Left colon (tissue), 2 donors: ENCODE measurements around the gene BSND. TPM values are rescaled to one million over a fixed set of nuclear protein-coding genes. Genes with fewer than 3 reads are reported as not detected.

Experiments used
- ATAC-seq: fragments of 200-7000 bp; cut with Tn5 transposase; one replicate; pipeline ENCODE4 v1.9.1; 2020; ENCODE audit warnings: mild to moderate bottlenecking, moderate library complexity
- DNase-seq, 2 donors: peaks; one replicate each; pipeline ENCODE4 v3.0.0-alpha.2; 2020
- intact Hi-C, 2 donors: fragments of 100-400 bp; cut with DNase I in 1 of 2; cut with micrococcal nuclease in 1 of 2; formaldehyde crosslinking; loops; one replicate each; pipeline versions ENCODE4 v1.11.2 to v1.14.0; 2022; cut with DNase I, micrococcal nuclease
- total RNA-seq, 2 donors: library from RNA; stranded (reverse); fragmentation: NEBNext Ultra II Directional; extraction: Animal tissue kit (Norgen Biotek cat#: 25700); gene quantifications; one replicate each; pipeline ENCODE4 v1.2.1, GENCODE V29; 2021
- donor health status: DM: no; HTN: no; CAD: no.
- donor health status: DM: yes; HTN: yes; CAD: no.

BSND gene
- total RNA-seq, 2 donors from 2014 or later: not detected

DNA sequence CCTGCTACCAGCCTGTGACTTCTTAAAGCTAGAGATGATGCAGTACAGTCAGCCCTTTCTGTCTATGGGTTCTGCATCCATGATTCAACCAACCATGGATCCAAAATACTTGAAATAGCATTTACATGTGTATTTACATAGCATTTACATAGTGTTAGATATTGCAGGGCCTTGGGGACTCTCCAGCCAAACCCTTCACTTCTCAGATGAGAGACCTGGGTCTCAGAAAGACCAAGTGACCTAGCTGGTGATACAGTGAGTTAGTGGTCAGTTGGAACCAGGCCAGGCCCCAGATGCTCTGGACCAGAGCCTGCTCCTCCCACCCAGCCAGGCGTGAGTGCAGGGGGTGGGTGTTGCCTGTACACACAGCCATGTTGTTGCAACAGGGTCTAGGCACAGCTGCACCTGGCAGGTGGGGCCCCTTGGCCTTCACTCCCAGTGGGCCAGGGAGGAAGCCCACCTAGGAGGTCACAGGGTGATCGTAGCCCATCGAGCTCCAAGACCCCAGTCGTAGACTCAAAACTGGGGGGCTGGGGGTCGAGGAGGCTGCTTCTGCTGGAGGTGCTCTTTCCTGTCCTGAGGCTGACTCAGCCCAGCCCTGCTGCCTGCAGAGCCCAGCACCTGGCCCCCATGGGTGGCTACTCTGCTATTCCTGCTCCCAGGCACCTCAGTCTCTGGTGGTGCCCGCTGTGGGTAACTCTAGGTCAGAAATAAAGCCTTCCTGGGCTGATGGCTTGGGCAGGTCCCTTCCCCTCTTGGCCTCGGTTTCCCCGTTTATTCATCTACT is 10.6 kb upstream of the BSND start:
- intact Hi-C loops: no loop called here
- ATAC-seq (no peak), DNase-seq (no peak)

DNA sequence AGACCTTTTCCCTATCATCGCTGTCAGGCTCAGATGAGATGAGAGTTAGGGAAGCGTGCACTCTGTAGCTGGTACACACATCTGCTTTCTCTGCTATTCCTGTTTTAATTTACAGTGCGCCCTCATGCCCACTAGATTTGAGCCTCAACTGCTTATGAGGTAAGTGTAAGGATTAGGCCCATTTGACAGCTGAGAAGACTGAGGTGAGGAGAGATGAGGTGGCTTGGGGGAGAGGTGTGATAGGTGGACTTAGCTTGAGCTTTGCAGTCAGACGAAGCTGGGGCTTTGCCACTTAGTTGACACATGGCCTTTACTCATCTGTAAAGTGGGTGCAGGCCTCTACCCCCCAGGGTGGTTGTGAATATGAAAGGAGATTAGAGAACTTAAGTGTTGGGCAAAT is 9.8 kb upstream of the BSND start:
- intact Hi-C loops: no loop called here
- ATAC-seq (no peak), DNase-seq (no peak)

DNA sequence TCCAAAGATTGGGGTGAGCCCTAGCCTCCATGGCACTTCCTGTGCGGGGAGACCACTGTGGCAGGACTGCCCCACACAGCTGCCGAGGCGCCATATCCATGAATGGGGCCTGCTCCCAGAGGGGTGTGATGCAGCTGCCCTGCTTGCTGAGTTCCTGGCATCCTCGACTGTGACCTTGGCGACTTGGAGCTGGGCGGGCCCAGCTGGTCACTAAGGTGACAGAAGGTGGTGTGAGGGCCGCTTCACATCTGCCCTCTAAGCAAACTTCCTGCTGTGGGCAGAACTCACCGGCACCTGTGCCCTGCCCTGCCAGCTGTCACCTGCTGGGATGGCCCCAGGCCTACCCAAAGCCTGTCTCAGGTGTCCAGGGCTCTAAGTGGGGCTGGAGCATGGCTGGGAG is 9.3 kb upstream of the BSND start:
- ATAC-seq: peak; percentile 94
- intact Hi-C loops: no loop called here
- peak; percentile 72 to 82 for DNase-seq

DNA sequence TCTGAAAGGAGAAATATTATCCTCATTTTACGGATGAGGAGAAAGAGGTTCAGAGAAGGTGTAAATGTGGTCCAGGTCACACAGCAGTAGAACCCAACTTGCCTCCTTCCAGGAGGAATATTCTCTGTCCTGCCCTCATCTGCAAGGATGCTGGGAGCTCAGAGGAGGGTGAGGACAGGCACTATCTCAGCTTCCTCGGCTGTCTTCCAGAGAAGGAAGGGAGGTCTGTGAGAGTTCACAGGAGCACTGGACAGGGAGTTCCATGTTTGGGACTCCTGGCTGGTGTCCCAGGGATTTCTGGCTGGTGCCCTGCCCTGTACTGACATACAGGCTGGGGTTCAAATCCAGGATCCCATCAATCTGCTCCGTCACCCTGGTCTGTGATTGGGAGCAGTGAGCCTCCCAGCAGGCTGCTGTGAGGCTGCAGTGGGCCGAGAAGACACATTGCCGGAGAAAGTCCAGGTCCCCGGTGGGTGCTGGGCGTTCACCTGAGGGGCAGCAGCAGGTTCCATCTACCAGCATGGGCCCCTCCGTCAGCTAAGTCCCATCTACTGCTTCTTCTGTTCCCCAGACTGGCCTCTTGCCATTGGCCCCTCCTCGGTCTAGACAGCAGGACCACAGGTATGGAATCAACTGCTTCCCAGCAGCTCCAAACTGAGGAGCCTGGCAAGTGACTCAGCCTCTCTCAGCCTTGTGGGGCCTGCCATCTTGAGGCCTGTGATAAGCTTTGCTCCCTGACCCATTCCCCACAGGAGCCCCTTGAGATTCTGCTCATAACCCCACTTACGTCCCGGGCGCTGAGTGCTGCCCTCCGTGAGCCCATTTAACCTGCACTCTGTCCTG is 8.5 kb upstream of the BSND start:
- ATAC-seq (peak; percentile 14), DNase-seq (no peak)
- intact Hi-C loops: no loop called here

DNA sequence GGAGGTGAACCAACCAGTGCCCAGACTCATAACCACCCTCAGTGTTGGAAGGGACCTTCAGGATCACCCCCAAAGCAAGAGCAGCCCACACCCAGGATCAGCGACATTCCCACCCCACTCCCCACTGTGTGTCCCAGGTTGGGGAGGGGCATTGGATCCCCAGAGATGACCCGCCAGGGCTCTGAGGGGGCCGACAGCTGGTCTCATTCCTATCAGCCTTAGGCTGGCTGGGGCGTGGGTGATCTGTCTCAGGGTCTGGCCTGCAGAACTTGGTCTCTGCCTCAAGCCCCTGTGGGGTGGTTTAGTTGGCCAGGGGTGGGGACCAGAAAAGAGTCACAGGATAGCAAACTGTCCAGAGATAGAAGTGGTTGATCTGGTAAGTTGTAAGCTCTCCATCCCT is 7.8 kb upstream of the BSND start:
- DNase-seq (no peak), ATAC-seq (no peak)
- intact Hi-C loops: no loop called here

DNA sequence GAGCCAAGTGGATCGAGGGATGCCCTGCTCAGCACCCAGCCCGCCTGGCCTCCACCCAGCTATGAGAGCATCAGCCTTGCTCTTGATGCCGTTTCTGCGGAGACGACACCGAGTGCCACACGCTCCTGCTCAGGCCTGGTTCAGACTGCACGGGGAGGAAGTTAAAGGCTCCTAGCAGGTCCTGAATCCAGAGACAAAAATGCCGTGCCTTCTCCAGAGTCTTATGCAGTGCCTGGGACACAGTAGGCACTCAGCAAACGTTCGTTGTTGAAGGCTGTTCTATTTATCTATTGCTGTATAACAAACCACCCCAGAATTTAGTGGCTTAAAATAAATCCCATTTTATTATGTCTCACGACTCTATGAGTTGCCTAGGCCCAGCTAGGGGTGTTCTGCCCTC is 6.8 kb upstream of the BSND start:
- intact Hi-C loops: no loop called here
- ATAC-seq (no peak), DNase-seq (no peak)

DNA sequence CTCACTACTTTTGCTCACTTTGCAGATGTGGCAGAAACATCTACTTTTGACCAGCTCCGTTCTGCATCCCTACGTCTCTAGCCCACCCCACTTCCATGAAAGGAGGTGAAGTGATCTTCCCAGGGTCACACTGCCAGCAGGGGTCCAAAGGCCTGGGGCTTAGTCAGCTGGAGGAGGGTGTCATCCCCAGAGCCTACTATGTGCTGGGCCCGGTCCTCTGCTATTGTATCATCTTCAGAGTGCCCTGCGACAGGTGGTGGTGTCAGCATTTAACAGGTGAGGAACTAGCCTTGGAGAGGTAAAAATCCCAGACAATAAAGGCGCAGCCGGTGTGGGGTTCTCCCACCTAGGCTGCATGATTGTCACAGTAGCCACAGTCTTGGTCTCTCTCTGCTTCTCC is 5.6 kb upstream of the BSND start:
- intact Hi-C loops: no loop called here
- DNase-seq (no peak), ATAC-seq (no peak)

DNA sequence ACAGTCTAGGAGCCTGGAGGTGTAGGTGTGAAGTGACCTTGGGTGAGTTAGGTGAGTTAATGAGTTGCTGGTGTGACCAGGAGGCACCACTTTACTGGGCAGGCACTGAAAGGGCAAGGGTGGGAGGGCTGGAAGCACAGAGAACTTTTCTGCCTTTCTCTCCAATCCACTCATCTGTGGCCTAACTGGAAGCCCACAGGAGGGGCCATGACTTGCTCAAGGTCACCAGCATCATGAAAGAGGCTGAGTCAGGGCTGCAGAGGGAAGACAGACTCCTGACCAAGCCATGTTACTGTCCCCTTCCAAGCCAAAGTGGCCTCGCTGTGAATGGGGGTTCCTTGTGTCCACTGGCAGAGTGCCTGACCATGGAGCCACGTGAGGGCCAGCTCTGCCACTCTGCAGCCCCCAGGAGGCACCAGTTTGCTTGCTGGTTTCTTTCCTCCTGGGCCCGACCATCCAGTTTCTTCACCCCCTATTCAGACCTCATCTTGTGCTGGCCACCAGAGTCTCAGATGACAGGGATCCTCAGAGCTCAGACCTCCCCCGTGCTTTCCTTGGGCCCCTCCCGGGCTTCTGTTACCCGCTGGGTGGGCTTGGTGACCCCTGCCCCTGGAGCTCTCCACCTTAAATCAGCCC is 4.3 kb upstream of the BSND start:
- no peak for ATAC-seq
- intact Hi-C loops: no loop called here
- DNase-seq: no peak

DNA sequence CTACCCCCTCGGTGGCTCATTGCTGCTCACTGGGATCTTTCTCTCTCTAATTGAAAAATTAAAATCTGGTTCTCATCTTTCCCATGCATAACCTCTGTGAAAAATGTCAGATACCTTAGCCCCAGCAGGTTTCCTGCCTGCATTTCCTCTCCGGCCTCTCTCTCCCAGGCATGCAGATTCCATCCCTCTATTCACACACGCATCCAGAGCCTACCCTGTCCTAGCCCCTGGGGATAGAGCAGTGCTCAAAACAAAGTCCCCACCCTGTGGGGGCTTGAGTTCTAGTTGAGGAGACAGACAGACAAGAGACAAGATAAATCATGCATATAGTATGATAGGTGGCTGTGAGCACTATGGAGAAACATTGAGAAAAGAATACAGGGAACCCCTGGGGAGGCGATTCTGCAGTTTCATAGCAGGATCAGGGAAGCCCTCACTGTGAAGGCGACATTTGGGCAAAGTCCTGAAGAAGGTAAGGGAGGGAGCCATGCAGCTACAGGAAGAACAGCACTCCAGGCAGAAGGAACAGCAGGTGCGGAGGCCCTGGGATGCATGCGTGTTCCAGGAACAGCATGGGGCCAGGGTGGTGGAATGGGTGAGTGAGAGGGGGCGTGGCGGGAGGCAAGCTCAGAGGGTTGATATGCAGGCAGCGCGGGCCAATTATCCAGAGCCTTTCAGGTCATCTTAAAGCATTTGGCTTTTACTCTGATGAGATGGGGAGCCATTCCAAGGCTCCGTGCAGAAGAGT is 3.5 kb upstream of the BSND start:
- intact Hi-C loops: loop anchor here in 1 of 2 donors (5.0 kb wide), 1 partner anchor 48 kb away; no protein-coding TSS in a partner anchor
- ATAC-seq: no peak
- DNase-seq: no peak

DNA sequence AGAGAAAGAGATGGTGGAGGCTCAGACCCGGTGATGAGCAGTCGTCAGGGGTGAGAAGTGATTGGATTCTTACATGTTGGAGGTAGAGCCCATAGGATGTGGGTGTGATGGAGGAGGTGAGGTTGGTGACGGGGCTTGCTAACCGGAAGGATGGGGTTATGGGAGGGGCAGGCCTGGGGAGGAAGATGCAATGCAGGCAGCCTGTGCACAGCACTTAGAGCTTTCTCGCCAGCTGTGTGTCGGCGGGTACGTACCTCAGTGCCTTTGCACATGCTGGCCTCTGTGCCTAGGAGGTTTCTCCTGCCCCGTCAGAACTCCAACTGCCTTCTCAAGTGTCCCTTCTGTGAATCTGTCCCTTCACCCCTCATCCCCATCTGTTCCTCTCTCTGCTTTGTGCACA is 2.9 kb upstream of the BSND start:
- ATAC-seq (no peak), DNase-seq (no peak)
- intact Hi-C loops: loop anchor here (2.0 to 5.0 kb wide), 2 partner anchors 45 to 49 kb away; no protein-coding TSS in a partner anchor

DNA sequence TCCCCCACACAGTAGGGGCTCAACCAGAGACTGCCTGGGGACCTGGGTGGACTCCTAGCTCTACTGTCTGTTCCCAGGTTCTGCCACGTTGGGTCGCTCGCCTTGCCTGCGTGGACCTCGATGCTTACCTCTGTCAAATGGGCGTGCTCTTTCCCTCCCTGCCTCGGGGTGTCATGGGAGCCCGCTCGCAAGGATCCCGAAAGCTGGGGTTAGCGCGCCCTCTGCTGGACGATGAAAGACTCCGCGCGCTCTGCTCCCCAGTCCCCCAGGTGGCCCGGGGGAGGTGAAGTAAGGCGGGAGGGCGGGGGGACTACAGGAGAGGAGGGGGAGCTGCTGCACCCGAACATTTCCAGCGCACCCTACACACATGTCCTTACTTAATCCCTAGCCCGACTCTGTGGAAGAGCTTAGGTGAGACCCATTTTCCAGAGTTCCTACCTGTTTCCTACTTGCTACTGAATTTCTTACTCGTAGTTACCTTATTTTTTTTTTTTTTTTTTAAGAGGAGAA is 2.3 kb upstream of the BSND start:
- peak; percentile 88 for ATAC-seq
- intact Hi-C loops: loop anchor here (2.0 to 5.0 kb wide), 2 partner anchors 46 to 49 kb away; no protein-coding TSS in a partner anchor
- DNase-seq: peak; percentile 63 to 78

DNA sequence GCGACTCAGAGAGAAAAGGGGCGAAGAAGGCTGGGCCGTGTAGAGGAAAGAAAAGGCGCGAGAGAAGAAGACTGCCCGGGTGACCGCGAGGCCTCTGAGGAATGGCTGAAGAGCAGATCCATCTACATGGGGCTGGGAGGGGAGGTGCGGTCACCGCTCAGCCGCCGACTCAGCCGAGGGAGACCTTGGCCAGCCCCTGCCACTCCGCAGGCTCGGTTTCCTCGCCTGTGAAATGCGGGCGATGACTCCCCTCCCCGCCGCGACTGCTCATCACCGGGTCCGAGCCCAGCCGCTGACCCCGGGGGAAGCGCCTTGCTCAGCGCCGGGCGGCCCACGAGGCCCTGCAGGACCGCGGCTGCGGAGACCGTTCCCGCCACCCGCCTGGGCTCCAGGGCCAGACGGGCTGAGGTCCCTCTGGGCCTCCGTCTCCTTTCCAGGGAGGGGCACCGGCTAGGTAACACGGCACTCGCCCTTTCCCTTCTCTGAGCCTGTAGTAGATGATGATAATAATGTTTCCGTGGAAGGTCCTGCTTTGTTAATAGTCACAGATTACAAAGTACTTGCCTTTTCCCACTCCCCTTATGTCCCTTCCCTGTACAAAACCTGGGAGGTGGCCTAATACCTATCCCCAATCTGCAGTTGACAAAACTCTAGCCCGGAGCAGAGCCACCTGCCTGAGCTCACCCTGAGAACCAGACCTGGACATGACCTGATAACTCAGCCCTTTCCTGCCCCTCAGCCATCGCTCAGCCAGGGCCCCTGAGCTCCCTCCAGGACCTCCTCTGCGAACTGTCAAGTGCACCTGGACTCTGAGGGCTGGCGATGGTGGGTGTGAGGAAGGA is 1.6 kb upstream of the BSND start:
- ATAC-seq (peak; percentile 52), DNase-seq (no peak)
- intact Hi-C loops: loop anchor here (2.0 to 5.0 kb wide), 2 partner anchors 46 to 50 kb away; no protein-coding TSS in a partner anchor

DNA sequence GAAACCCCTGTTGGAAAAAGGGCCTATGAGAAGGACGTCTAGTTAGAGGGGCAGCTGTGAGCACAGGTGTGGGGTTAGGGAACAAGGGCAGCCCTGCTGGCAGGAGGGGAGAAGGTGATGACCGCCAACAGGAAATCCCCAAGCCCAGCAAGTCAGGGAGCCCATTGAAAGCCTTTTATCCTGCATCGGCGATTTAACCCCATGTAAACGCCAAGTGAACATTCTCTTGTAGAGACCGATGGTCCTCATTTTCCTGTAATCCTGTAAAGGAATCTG is 1.1 kb upstream of the BSND start:
- intact Hi-C loops: loop anchor here (2.0 to 5.0 kb wide), 2 partner anchors 47 to 50 kb away; no protein-coding TSS in a partner anchor
- no peak for ATAC-seq
- DNase-seq: no peak

DNA sequence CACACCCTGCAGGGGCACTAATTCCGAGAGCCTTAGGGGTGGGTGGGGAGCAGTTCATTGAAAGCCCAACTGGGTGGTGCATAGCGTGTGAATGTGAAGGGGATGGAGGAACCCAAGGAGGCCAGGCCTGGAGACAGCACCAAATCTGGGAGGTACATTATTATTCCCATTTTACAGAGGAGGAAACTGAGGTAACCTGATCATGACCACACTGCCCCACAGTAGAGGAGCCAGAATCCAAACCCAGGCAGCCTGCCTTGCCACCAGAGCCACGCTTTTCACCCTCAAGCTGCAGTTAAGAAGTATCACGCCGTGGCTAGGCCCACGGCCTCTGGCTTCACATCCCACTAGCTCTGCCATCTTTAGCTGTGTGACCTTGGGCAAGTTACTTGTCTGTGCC is 633 bp upstream of the BSND start:
- ATAC-seq (no peak), DNase-seq (no peak)
- intact Hi-C loops: loop anchor here in 1 of 2 donors (5.0 kb wide), 1 partner anchor 51 kb away; no protein-coding TSS in a partner anchor

DNA sequence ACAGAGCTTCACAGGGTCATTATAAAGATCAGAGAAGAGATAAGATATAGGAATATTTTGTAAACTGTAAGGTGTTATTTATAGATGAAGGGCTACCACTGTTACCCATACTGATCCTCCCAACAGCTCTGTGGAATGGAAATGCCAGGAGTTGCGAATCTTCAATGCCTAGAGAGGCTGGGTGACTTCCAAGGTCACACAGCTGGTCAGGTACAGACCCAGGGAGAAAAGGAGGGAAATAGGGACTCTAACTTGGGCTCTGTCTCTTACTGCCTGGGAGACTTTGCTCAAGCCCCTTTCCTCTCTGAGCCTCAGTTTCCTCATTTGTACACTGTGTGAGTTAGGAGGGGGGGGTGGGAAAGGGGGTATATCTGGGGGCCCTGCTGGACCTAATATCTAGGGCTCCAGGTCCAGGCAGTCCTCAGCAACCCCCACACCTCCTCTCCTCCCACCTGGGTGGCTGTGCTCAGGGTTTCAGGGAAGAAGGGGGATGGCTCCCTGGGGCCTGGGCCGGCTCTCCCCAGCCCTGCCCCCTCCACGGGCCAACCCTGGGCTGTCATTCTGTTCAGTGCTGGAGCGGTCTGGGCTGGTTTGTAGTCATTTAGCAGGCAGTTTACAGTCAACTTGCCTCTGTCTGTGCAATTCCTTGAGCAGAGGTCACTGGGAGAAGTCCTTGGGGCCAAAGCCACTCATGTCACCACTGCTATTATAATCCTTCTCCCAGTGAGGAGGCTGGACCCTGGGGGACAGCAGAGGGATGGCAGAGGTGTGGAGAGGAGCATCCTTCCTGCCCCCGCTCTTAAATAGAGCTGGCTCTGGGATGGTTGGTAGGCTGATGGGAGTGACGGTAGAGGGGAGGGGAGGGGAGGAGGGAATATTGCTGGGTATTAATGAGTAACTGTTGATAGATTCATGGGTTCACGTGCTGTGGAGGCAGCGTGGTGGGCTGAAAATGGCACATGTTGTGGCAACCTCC is 1.7 kb downstream of the BSND start:
- ATAC-seq (no peak), DNase-seq (no peak)
- intact Hi-C loops: no loop called here

DNA sequence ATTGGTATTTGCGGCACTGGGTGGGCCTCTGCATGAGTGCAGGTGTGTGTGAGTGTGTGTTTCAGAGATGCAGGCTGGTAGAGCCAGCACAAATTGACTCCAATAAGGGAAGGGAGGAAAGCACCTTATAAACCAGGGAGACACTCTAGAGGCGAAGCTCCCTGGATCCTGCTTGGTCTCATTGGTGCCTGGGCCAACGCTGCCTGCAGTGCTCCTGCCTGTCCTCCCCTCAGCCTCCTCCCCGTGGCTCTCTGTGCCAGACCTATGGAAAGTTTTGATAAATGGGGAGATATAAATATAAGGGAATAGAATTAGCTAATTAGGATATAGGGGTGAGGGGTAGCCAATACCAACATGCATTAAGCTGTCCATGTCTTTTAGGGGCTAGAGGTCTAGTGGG is 2.6 kb downstream of the BSND start:
- DNase-seq (no peak), ATAC-seq (no peak)
- intact Hi-C loops: no loop called here

DNA sequence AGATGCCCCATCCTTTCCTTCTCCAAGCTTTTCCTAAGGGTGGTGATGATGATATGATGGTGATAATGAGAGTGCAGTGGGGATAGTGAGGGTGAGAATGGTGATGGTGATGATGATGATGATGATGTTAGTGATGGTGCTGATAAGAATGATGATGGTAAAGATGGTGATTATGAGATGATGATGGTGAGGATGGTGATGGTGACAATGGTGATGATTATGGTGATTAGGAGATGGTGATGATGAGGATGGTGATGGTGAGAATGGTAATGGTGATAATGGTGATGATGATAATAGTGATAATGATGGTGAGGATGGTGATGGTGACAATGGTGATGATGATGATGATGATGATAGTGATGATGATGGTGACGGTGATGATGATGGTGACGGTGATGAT is 4.0 kb downstream of the BSND start:
- intact Hi-C loops: no loop called here
- DNase-seq: no peak

More for the DNA sequence above, 4.0 kb downstream of the BSND start:
- no peak for ATAC-seq
